Ovary (tissue), 3 donors: ENCODE data around the gene ASIC2.

ENCODE experiments used
- CTCF ChIP-seq, 3 donors: fragments of 450-650 bp in 2 of 3; fragments of 200-600 bp in 1 of 3; IDR thresholded peaks; one replicate each; pipeline versions ENCODE4 v1.5.1 to v1.8.0; 2016 to 2022; ENCODE audit warnings: antibody characterized with exemption in 3 of 3, mild to moderate bottlenecking in 1 of 3
- EP300 ChIP-seq: sonication (generic); formaldehyde crosslinking; IDR thresholded peaks from one replicate; pipeline ENCODE4 v1.6.1; 2017; ENCODE audit warnings: antibody characterized with exemption
- POLR2A ChIP-seq: fragments of 450-650 bp; IDR thresholded peaks from one replicate; pipeline ENCODE4 v1.6.1; 2017; ENCODE audit warnings: antibody characterized with exemption, mild to moderate bottlenecking, moderate library complexity
- donor health status: DM: no; HTN: no; CAD: no.

- TF ChIP-seq CTCF (IDR thresholded peaks at IDR 0.05): no peak
- TF ChIP-seq EP300: no peak
- no peak for TF ChIP-seq POLR2A
Observed at GRCh38 chr17:33124871-33125551, 168.1 kb downstream of the ASIC2 start.
